Karpas-422 (cell line): ENCODE results near the gene REX1BD. TPM values are rescaled to one million over a fixed set of nuclear protein-coding genes. Genes with fewer than 3 reads are reported as not detected.

Source experiments
- DNase-seq: peaks from one replicate; pipeline ENCODE4 v3.0.0-alpha.2; 2015
- H2AFZ ChIP-seq: fragments of 200-600 bp; sonication (generic); 2 replicates; pipeline ENCODE4 v1.6.1; 2014; ENCODE audit warnings: antibody characterized with exemption, low read length, mixed read lengths
- H3K27ac ChIP-seq: fragments of 200-600 bp; sonication (generic); 2 replicates; pipeline ENCODE4 v1.5.1; 2014; ENCODE audit warnings: mild to moderate bottlenecking, low read length, moderate library complexity
- H3K27me3 ChIP-seq: fragments of 200-600 bp; sonication (generic); 2 replicates; pipeline ENCODE4 v1.6.1; 2014; ENCODE audit warnings: low read length, mixed read lengths
- H3K36me3 ChIP-seq: fragments of 200-600 bp; sonication (generic); 2 replicates; pipeline ENCODE4 v1.6.1; 2014; ENCODE audit warnings: low read length, mixed read lengths; ENCODE audit not compliant: insufficient read depth
- H3K4me1 ChIP-seq: fragments of 200-600 bp; sonication (generic); 2 replicates; pipeline ENCODE4 v1.6.1; 2014; ENCODE audit warnings: mild to moderate bottlenecking, low read length, mixed read lengths
- H3K4me2 ChIP-seq: fragments of 200-600 bp; sonication (generic); 2 replicates; pipeline ENCODE4 v1.6.1; 2014; ENCODE audit warnings: low read length, low read depth, mild to moderate bottlenecking; ENCODE audit not compliant: poor library complexity, severe bottlenecking
- H3K4me3 ChIP-seq: fragments of 200-600 bp; sonication (generic); 2 replicates; pipeline ENCODE4 v1.5.1; 2014; ENCODE audit warnings: mild to moderate bottlenecking, antibody characterized with exemption, low read length, mixed read lengths
- H3K79me2 ChIP-seq: fragments of 200-600 bp; sonication (generic); 2 replicates; pipeline ENCODE4 v1.6.1; 2014; ENCODE audit warnings: mild to moderate bottlenecking, low read length, mixed read lengths
- H3K9ac ChIP-seq: fragments of 200-600 bp; sonication (generic); 2 replicates; pipeline ENCODE4 v1.6.0; 2014; ENCODE audit warnings: low read length
- H3K9me2 ChIP-seq: fragments of 200-600 bp; sonication (generic), shearing (Covaris generic); replicated peaks from 2 replicates; pipeline ENCODE4 v1.6.0; 2014; ENCODE audit warnings: mild to moderate bottlenecking, low read length, moderate library complexity; ENCODE audit not compliant: insufficient read depth
- H3K9me3 ChIP-seq: fragments of 300-700, 200-600 bp; sonication (generic); 2 replicates; pipeline ENCODE4 v1.6.1; 2014; ENCODE audit warnings: low read length, mixed read lengths
- H4K20me1 ChIP-seq: fragments of 200-600 bp; sonication (generic); 2 replicates; pipeline ENCODE4 v1.6.1; 2014; ENCODE audit warnings: mild to moderate bottlenecking, antibody characterized with exemption, low read length, low read depth; ENCODE audit not compliant: insufficient read depth
- total RNA-seq: library from RNA; depleted of rRNA; stranded (reverse); fragments of >200 nt; shearing (Covaris generic); gene quantifications from 2 replicates; pipeline ENCODE4 v1.2.3, GENCODE V29; 2014; ENCODE audit warnings: low replicate concordance

The REX1BD gene
- total RNA-seq, 1 experiment from 2014 or later: 45.7 TPM

- Histone ChIP-seq H3K36me3 (no peaks in the 10 kb centered on the region), H3K79me2 (no peaks in the 10 kb centered on the region), H2AFZ (no peak overlapping the region), H3K4me1 (peaks cover 14% of the 10 kb centered on the region), H3K27ac (no peak overlapping the region), H4K20me1 (0 out of 2 replicates have a peak, but pooled peaks cover 3% of the 10 kb centered on the region), H3K9me3 (no peaks in the 10 kb centered on the region), H3K9ac (peak overlapping the region; percentile 45), H3K4me2 (peak overlapping the region; percentile 64), H3K9me2 (no peaks in the 10 kb centered on the region), H3K27me3 (no peaks in the 10 kb centered on the region), H3K4me3 (peak overlapping the region; percentile 54; the same call in 1 of the 2 replicates)
- no peak for DNase-seq
Measured at GRCh38 chr19:18612051-18612771, 23.6 kb downstream of the REX1BD start.

DNA sequence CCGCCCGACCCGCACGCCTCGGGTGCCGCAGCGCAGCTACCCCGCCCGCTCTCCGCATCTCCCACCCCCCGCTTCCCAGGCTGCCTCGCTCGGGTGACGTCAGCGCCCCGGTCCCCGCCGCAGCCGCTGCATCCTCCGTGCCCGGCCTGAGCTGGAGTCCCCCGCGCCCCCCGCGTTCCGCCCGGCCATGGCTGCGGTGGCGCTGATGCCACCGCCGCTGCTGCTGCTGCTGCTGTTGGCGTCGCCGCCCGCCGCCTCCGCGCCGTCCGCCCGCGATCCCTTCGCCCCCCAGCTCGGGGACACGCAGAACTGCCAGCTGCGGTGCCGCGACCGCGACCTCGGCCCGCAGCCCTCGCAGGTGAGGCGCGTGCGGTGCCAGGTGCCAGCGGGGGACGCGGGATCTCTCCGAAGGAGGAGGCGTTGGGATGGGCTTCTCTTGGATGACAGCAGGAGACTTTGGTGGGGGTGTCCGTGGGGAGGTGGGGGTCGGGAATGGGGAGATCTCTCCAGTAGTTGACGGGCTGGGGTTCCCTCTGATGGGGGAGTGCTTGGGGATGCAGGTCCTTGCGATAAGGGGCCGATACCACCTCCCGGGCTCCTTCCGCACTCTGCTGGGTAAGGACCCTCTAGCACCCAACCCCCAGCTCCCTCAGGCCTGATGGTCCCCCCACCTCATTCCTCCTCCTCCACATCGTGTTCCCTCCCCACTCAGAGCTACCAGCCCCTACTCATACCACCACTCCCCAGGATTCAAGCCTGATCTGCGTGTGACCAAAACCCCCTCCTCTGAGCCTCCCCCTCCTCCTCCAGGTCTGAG is 24.4 kb downstream of the REX1BD start, which contains the start of gene TMEM59L:
Gene TMEM59L, plus strand, starts transcription at position 99 of the 817 bp plus-strand sequence. Its CDS starts 89 bp downstream, at position 188.
- no peaks in the 10 kb centered on the region for H3K79me2 ChIP-seq
- peak within 1 kb of the TSS; percentile 64 for H3K4me2 ChIP-seq
- H4K20me1 ChIP-seq: 0 out of 2 replicates have a peak, but pooled peaks cover 3% of the 10 kb centered on the region
- H3K27me3 ChIP-seq: no peaks in the 10 kb centered on the region
- H3K4me3 ChIP-seq: peak within 1 kb of the TSS; percentile 54; the same call in 1 of the 2 replicates
- H3K36me3 ChIP-seq: no peaks in the 10 kb centered on the region
- no peak within 1 kb of the TSS for H2AFZ ChIP-seq
- no peaks in the 10 kb centered on the region for H3K9me3 ChIP-seq
- no peak for DNase-seq
- H3K9ac ChIP-seq: peak within 1 kb of the TSS; percentile 45
- no peak within 1 kb of the TSS for H3K27ac ChIP-seq
- H3K9me2 ChIP-seq: no peaks in the 10 kb centered on the region
- H3K4me1 ChIP-seq: peaks cover 14% of the 10 kb centered on the region

DNA sequence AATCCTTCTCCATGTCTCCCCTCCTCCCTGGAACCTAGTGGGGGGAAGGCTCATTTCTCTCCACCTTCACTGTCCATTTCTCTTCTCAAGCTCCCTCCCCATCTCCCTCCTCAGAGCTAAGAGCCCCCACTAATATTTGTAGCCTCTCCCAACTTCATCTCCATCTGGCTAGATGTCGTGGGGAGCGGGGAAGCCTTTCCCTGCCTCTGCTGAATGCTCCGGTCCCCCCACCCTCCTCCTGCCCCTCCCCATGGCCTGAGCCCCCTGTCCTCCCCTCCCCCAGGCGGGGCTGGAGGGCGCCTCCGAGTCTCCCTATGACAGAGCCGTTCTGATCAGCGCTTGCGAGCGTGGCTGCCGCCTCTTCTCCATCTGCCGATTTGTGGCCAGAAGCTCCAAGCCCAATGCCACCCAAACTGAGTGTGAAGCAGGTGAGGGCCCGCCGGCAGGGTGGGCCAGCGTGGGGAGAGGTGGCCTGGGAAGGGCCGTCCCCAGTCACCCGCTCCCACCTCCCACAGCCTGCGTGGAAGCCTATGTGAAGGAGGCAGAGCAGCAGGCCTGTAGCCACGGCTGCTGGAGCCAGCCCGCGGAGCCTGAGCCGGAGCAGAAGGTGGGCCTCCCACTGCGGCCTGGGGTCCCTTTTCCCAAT is 25.1 kb downstream of the REX1BD start:
- Histone ChIP-seq H3K36me3 (no peaks in the 10 kb centered on the region), H2AFZ (no peak overlapping the region), H3K27me3 (no peaks in the 10 kb centered on the region), H3K9me2 (no peaks in the 10 kb centered on the region), H3K4me2 (no peak overlapping the region), H3K9ac (no peak overlapping the region), H3K4me3 (no peak overlapping the region), H3K27ac (no peak overlapping the region), H3K4me1 (peaks cover 14% of the 10 kb centered on the region), H3K9me3 (no peaks in the 10 kb centered on the region), H3K79me2 (no peaks in the 10 kb centered on the region), H4K20me1 (0 out of 2 replicates have a peak, but pooled peaks cover 3% of the 10 kb centered on the region)
- DNase-seq: no peak

DNA sequence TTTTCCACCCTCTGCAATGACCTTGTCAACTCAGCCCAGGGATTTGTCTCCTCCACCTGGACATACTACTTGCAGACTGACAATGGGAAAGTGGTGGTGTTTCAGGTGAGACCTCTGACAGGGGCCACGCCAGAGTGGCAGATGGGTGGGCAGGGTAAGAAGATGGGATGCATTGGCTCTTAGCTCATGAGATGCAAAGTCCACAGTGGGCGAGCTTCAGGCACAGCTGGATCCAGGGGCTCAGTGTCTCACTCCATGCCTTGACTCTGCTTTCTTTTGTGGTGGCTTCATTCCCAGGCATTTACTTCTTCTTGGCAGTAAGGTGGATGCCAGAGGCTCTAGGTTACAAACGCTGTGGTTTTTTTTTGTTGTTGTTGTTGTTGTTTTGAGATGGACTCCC is 27.4 kb downstream of the REX1BD start:
- no peak overlapping the region for H2AFZ ChIP-seq
- H3K36me3 ChIP-seq: no peaks in the 10 kb centered on the region
- H3K4me1 ChIP-seq: peaks cover 13% of the 10 kb centered on the region
- no peak for DNase-seq
- no peaks in the 10 kb centered on the region for H3K9me3 ChIP-seq
- no peaks in the 10 kb centered on the region for H3K9me2 ChIP-seq
- H3K4me2 ChIP-seq: no peak overlapping the region
- H3K9ac ChIP-seq: no peak overlapping the region
- no peak overlapping the region for H3K27ac ChIP-seq
- H3K79me2 ChIP-seq: no peaks in the 10 kb centered on the region
- 0 out of 2 replicates have a peak, but pooled peaks cover 3% of the 10 kb centered on the region for H4K20me1 ChIP-seq
- no peak overlapping the region for H3K4me3 ChIP-seq
- H3K27me3 ChIP-seq: no peaks in the 10 kb centered on the region

- Histone ChIP-seq H2AFZ (no peak overlapping the region), H3K36me3 (no peaks in the 10 kb centered on the region), H3K4me1 (peaks cover 3% of the 10 kb centered on the region), H4K20me1 (no peaks in the 10 kb centered on the region), H3K27ac (no peak overlapping the region), H3K9me2 (no peaks in the 10 kb centered on the region), H3K4me2 (no peak overlapping the region), H3K27me3 (no peaks in the 10 kb centered on the region), H3K79me2 (no peaks in the 10 kb centered on the region), H3K4me3 (no peak overlapping the region), H3K9me3 (no peaks in the 10 kb centered on the region), H3K9ac (no peak overlapping the region)
- DNase-seq: no peak
Measured at GRCh38 chr19:18617562-18617961, 29.0 kb downstream of the REX1BD start.

- no peak for DNase-seq
- H3K9ac ChIP-seq: no peak overlapping the region
- H3K27me3 ChIP-seq: no peaks in the 10 kb centered on the region
- no peak overlapping the region for H3K4me3 ChIP-seq
- no peaks in the 10 kb centered on the region for H3K36me3 ChIP-seq
- H3K9me3 ChIP-seq: no peaks in the 10 kb centered on the region
- no peak overlapping the region for H2AFZ ChIP-seq
- no peaks in the 10 kb centered on the region for H3K9me2 ChIP-seq
- no peak overlapping the region for H3K27ac ChIP-seq
- H3K4me2 ChIP-seq: no peak overlapping the region
- H3K4me1 ChIP-seq: peaks cover 3% of the 10 kb centered on the region; the same call in 1 of the 2 replicates
- no peaks in the 10 kb centered on the region for H3K79me2 ChIP-seq
- no peaks in the 10 kb centered on the region for H4K20me1 ChIP-seq
Measured at GRCh38 chr19:18618236-18618635, 29.6 kb downstream of the REX1BD start.

GRCh38 chr19:18620311-18620710 is 31.7 kb downstream of the REX1BD start:
- H3K36me3 ChIP-seq: no peaks in the 10 kb centered on the region
- no peak for DNase-seq
- peaks cover 3% of the 10 kb centered on the region; the same call in 1 of the 2 replicates for H3K4me1 ChIP-seq
- no peaks in the 10 kb centered on the region for H4K20me1 ChIP-seq
- H3K4me3 ChIP-seq: no peak overlapping the region
- no peak overlapping the region for H3K4me2 ChIP-seq
- H3K9me2 ChIP-seq: no peaks in the 10 kb centered on the region
- H3K9me3 ChIP-seq: no peaks in the 10 kb centered on the region
- no peak overlapping the region for H2AFZ ChIP-seq
- no peak overlapping the region for H3K9ac ChIP-seq
- no peaks in the 10 kb centered on the region for H3K79me2 ChIP-seq
- H3K27me3 ChIP-seq: no peaks in the 10 kb centered on the region
- H3K27ac ChIP-seq: no peak overlapping the region

- Histone ChIP-seq H4K20me1 (no peaks in the 10 kb centered on the region), H3K9ac (no peak overlapping the region), H3K9me2 (no peaks in the 10 kb centered on the region), H2AFZ (no peak overlapping the region), H3K27me3 (no peaks in the 10 kb centered on the region), H3K27ac (no peak overlapping the region), H3K9me3 (no peaks in the 10 kb centered on the region), H3K4me3 (no peak overlapping the region), H3K4me2 (no peak overlapping the region), H3K4me1 (peaks cover 3% of the 10 kb centered on the region; the same call in 1 of the 2 replicates), H3K36me3 (no peaks in the 10 kb centered on the region), H3K79me2 (no peaks in the 10 kb centered on the region)
- DNase-seq: no peak
Measured at GRCh38 chr19:18620902-18621301, 32.3 kb downstream of the REX1BD start.
